Fibroblast of pulmonary artery (primary cell): Measurements from ENCODE around the gene GALNTL6.

Experiments used
- DNase-seq: peaks from one replicate; pipeline ENCODE4 v3.0.0-alpha.2; 2010; ENCODE audit warnings: low read depth
- H3K4me3 ChIP-seq: replicated peaks from 2 replicates; pipeline ENCODE4 v1.5.1; 2011; ENCODE audit warnings: low read depth, mild to moderate bottlenecking, control low read depth, low read length, moderate library complexity
- TF ChIP-seq, protein P1 (sequence below): IDR thresholded peaks from 2 replicates; pipeline ENCODE4 v1.5.1; 2011; ENCODE audit warnings: mild to moderate bottlenecking, control low read depth, low read length, inconsistent platforms; ENCODE audit errors: missing control alignments

Gene GALNTL6

DNA sequence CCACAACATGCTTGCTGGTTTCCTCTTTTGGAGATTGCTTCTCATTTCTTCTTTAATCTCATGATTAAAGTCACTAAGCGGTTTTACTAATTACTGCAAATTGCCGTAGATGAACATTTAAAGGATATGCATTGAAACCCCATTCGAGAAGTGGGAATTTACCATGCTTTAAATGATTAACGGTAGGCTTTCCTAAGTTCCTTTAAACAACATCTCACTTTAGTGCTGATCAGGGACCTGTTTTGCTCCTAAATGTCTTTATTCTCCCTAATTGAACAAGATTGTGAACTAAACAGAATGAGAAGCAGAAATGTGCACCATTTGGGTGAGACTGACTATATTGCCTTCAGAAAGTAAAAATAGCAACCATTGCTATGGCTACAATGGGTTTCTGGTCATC is 430.3 kb downstream of the GALNTL6 start:
- no peak overlapping the region for H3K4me3 ChIP-seq
- TF ChIP-seq, protein P1, sequence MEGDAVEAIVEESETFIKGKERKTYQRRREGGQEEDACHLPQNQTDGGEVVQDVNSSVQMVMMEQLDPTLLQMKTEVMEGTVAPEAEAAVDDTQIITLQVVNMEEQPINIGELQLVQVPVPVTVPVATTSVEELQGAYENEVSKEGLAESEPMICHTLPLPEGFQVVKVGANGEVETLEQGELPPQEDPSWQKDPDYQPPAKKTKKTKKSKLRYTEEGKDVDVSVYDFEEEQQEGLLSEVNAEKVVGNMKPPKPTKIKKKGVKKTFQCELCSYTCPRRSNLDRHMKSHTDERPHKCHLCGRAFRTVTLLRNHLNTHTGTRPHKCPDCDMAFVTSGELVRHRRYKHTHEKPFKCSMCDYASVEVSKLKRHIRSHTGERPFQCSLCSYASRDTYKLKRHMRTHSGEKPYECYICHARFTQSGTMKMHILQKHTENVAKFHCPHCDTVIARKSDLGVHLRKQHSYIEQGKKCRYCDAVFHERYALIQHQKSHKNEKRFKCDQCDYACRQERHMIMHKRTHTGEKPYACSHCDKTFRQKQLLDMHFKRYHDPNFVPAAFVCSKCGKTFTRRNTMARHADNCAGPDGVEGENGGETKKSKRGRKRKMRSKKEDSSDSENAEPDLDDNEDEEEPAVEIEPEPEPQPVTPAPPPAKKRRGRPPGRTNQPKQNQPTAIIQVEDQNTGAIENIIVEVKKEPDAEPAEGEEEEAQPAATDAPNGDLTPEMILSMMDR = no peak
- DNase-seq = no peak

DNA sequence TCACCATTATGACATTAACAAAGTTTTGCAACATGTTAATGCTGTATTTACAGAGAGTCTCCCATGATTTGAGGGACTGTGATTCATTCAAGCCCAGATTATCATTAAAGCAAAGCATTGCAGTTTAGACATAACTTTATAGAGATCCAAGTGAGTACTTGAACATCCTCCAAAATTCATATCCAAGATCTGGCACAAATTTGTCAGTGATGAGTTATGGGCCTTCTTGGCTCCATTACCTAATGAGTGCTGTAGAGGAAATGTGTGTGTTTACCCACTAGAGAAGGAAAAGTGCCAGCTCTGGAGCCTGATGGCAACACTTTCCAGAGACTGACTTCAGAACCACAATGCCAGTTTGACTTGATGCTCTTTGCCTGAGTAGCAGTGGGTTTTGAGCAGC is 432.3 kb downstream of the GALNTL6 start:
- TF ChIP-seq, protein P1 = no peak
- no peak for DNase-seq
- no peak overlapping the region for H3K4me3 ChIP-seq

GRCh38 chr4:172253409-172253808 is 440.2 kb downstream of the GALNTL6 start:
- H3K4me3 ChIP-seq = no peak overlapping the region
- TF ChIP-seq, protein P1 = no peak
- DNase-seq = no peak

DNA sequence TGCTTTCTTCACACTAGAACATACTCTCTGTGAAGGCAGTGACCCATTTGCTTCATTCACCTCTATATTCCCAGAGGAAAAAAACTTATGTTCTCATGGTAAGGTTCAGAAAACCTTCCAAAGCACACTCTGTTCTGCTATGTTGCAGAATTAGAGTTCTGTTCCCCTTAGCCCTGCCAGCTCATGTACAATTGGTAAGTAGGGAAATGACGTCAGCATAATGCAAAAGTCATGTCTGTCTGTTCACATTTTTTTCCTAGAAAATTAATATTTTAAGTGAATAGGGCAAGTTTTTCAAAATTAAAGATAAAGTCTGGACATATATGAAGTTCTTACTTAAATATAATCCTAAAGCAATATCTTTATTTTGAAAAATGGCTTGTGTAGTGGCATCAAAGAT is 443.6 kb downstream of the GALNTL6 start:
- DNase-seq = no peak
- TF ChIP-seq, protein P1 = no peak
- no peak overlapping the region for H3K4me3 ChIP-seq

- H3K4me3 ChIP-seq = no peak overlapping the region
- DNase-seq = no peak
- TF ChIP-seq, protein P1 = no peak
Observed at GRCh38 chr4:172270397-172270796, 457.2 kb downstream of the GALNTL6 start.

GRCh38 chr4:172287117-172287516 is 473.9 kb downstream of the GALNTL6 start:
- no peak overlapping the region for H3K4me3 ChIP-seq
- TF ChIP-seq, protein P1 = no peak
- DNase-seq = no peak

DNA sequence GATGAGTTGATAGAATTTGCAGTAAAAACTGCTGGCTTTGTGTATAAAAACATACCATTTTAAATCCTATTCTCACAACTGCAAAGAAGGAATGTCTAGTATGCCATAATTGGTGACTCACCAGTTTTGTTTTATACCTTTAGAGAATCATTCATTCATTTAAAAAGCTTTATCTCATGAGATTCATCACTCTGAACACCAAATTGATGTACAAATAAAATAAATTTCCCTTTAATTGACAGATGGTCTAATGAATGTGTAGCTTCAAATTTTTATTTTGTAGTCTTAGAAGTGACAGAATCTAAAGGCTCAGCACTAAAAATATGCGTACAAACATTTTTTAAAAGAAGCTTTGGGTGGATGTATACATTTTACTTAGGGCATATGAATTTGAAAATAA is 492.5 kb downstream of the GALNTL6 start:
- no peak for DNase-seq
- no peak overlapping the region for H3K4me3 ChIP-seq
- TF ChIP-seq, protein P1 = no peak
